ENCODE data around the gene PLEKHA6.

The PLEKHA6 gene

GRCh38 chr1:204356997-204357396 is 2.7 kb downstream of the PLEKHA6 start:
- H3K4me3 ChIP-seq (ENCODE audit: low read length) = no peak overlapping the region
- no peaks in the 10 kb centered on the region for H3K36me3 ChIP-seq (replicated peaks; ENCODE audit: insufficient read depth, low read length)
- H3K9ac ChIP-seq (ENCODE audit: low read length) = no peak overlapping the region
- H3K4me1 ChIP-seq (ENCODE audit: low read length) = no peaks in the 10 kb centered on the region
- TF ChIP-seq EZH2phosphoT487 (IDR thresholded peaks at IDR 0.05; ENCODE audit: low read length) = no peak
- no peak for TF ChIP-seq EZH2 (optimal IDR thresholded peaks at IDR 0.05; ENCODE audit: low read depth, low read length)
- no peak for TF ChIP-seq CTCF (IDR thresholded peaks at IDR 0.05; ENCODE audit: low read length)
- no peak for DNase-seq
- no peaks in the 10 kb centered on the region for H3K79me2 ChIP-seq (ENCODE audit: low read length)
- H3F3A ChIP-seq (ENCODE audit: insufficient read depth, low read length) = no peaks in the 10 kb centered on the region
- no peak overlapping the region for H2AFZ ChIP-seq (ENCODE audit: low read length)
- H3K9me3 ChIP-seq (replicated peaks; ENCODE audit: insufficient read depth, low read length) = no peaks in the 10 kb centered on the region
- peaks cover 13% of the 10 kb centered on the region for H3K27me3 ChIP-seq (replicated peaks; ENCODE audit: insufficient read depth, low read length)
- H3K27ac ChIP-seq (ENCODE audit: low read length) = no peak overlapping the region
- H4K20me1 ChIP-seq (ENCODE audit: insufficient read depth, low read length) = no peaks in the 10 kb centered on the region
- no peak overlapping the region for H3K4me2 ChIP-seq (ENCODE audit: low read depth, low read length)
- no peaks in the 10 kb centered on the region for H3K9me2 ChIP-seq (replicated peaks; ENCODE audit: insufficient read depth, low read length)

- TF ChIP-seq EZH2 (optimal IDR thresholded peaks at IDR 0.05; ENCODE audit: low read depth, low read length) (no peak), CTCF (IDR thresholded peaks at IDR 0.05; ENCODE audit: low read length) (no peak), EZH2phosphoT487 (IDR thresholded peaks at IDR 0.05; ENCODE audit: low read length) (no peak)
- H3K27me3 ChIP-seq (replicated peaks; ENCODE audit: insufficient read depth, low read length) = peaks cover 13% of the 10 kb centered on the region
- H3K9me3 ChIP-seq (replicated peaks; ENCODE audit: insufficient read depth, low read length) = no peaks in the 10 kb centered on the region
- no peaks in the 10 kb centered on the region for H3K36me3 ChIP-seq (replicated peaks; ENCODE audit: insufficient read depth, low read length)
- H3F3A ChIP-seq (ENCODE audit: insufficient read depth, low read length) = no peaks in the 10 kb centered on the region
- no peak overlapping the region for H3K4me2 ChIP-seq (ENCODE audit: low read depth, low read length)
- H2AFZ ChIP-seq (ENCODE audit: low read length) = no peak overlapping the region
- no peaks in the 10 kb centered on the region for H3K4me1 ChIP-seq (ENCODE audit: low read length)
- H3K27ac ChIP-seq (ENCODE audit: low read length) = no peak overlapping the region
- H4K20me1 ChIP-seq (ENCODE audit: insufficient read depth, low read length) = no peaks in the 10 kb centered on the region
- no peak overlapping the region for H3K4me3 ChIP-seq (ENCODE audit: low read length)
- DNase-seq = no peak
- no peaks in the 10 kb centered on the region for H3K9me2 ChIP-seq (replicated peaks; ENCODE audit: insufficient read depth, low read length)
- no peaks in the 10 kb centered on the region for H3K79me2 ChIP-seq (ENCODE audit: low read length)
- H3K9ac ChIP-seq (ENCODE audit: low read length) = no peak overlapping the region
These were observed 3.8 kb downstream of the PLEKHA6 start for GRCh38 chr1:204355913-204356312.

GRCh38 chr1:204354579-204354978 is 5.2 kb downstream of the PLEKHA6 start:
- Histone ChIP-seq H3K27me3 (replicated peaks; ENCODE audit: insufficient read depth, low read length) (peaks cover 13% of the 10 kb centered on the region), H3K27ac (ENCODE audit: low read length) (no peak overlapping the region), H3K4me1 (ENCODE audit: low read length) (no peaks in the 10 kb centered on the region), H3K9ac (ENCODE audit: low read length) (no peak overlapping the region), H3K4me2 (ENCODE audit: low read depth, low read length) (no peak overlapping the region), H2AFZ (ENCODE audit: low read length) (no peak overlapping the region), H3K79me2 (ENCODE audit: low read length) (no peaks in the 10 kb centered on the region), H3K36me3 (replicated peaks; ENCODE audit: insufficient read depth, low read length) (no peaks in the 10 kb centered on the region), H3F3A (ENCODE audit: insufficient read depth, low read length) (no peaks in the 10 kb centered on the region), H4K20me1 (ENCODE audit: insufficient read depth, low read length) (no peaks in the 10 kb centered on the region), H3K9me3 (replicated peaks; ENCODE audit: insufficient read depth, low read length) (no peaks in the 10 kb centered on the region), H3K4me3 (ENCODE audit: low read length) (no peak overlapping the region), H3K9me2 (replicated peaks; ENCODE audit: insufficient read depth, low read length) (no peaks in the 10 kb centered on the region)
- DNase-seq = no peak
- TF ChIP-seq EZH2phosphoT487 (IDR thresholded peaks at IDR 0.05; ENCODE audit: low read length) (no peak), EZH2 (optimal IDR thresholded peaks at IDR 0.05; ENCODE audit: low read depth, low read length) (no peak), CTCF (IDR thresholded peaks at IDR 0.05; ENCODE audit: low read length) (no peak)

Measured in MM.1S (cell line).